ENCODE data around the gene ATAD3C. TPM values are rescaled to one million over a fixed set of nuclear protein-coding genes. Genes with fewer than 3 reads are reported as not detected.

ATAD3C gene
- total and polyA plus RNA-seq, 2 of the 8 experiments (the other 6 are each of a cell fraction or from before 2014, with no cell fraction given), result 2.0 to 2.7 TPM

- Histone ChIP-seq H3K23ac (ENCODE audit: insufficient read length) (no peak overlapping the region), H3K36me3 (ENCODE audit: control insufficient read depth in 2 of 4, insufficient read depth in 4 of 4, low read length in 3 of 4) (no peaks in the 10 kb centered on the region), H3K79me1 (ENCODE audit: low read depth, low read length) (no peaks in the 10 kb centered on the region), H3K23me2 (ENCODE audit: low read depth, low read length) (peaks cover 18% of the 10 kb centered on the region; the same call in 1 of the 2 replicates), H2AFZ (ENCODE audit: low read length) (no peak overlapping the region), H4K91ac (replicated peaks; ENCODE audit: insufficient read length, low read length) (peak overlapping the region; percentile 98), H3K27me3 (replicated peaks in 1 of 4; ENCODE audit: control insufficient read depth in 3 of 4, extremely low read depth in 1 of 4, insufficient read depth in 3 of 4, low read length in 3 of 4) (peaks cover 0 to 3% (median 0%) of the 10 kb centered on the region in 4 experiments; a peak in 2 of 7 replicates), H3K14ac (ENCODE audit: insufficient read length) (no peak overlapping the region), H3K9ac (replicated peaks in 1 of 4; ENCODE audit: extremely low read depth in 1 of 4, low read depth in 3 of 4, low read length in 3 of 4) (peak overlapping the region in 1 of 4 experiments; percentile 12; a peak in 3 of 7 replicates), H3K9me3 (ENCODE audit: insufficient read depth in 2 of 2, low read depth in 1 of 2, low read length in 1 of 2) (no peaks in the 10 kb centered on the region), H3K4me1 (replicated peaks in 1 of 4; ENCODE audit: control insufficient read depth in 3 of 4, insufficient read depth in 4 of 4, low read length in 3 of 4) (peaks cover 0 to 59% (median 42%) of the 10 kb centered on the region in 4 experiments; a peak in 6 of 7 replicates), H3K4ac (replicated peaks; ENCODE audit: insufficient read length, low read depth, low read length) (peak overlapping the region; percentile 100), H2AK5ac (ENCODE audit: low read depth, low read length) (peak overlapping the region; percentile 88; the same call in 1 of the 2 replicates), H4K20me1 (replicated peaks in 1 of 2; ENCODE audit: control insufficient read depth in 1 of 2, insufficient read depth in 2 of 2, low read length in 2 of 2) (peaks cover 4 to 7% of the 10 kb centered on the region in 2 experiments), H4K8ac (ENCODE audit: extremely low read depth, insufficient read depth, low read length) (0 out of 2 replicates have a peak overlapping the region, but pooled peaks have one; percentile 40), H3K56ac (replicated peaks; ENCODE audit: insufficient read length, low read depth, low read length) (no peak overlapping the region), H3K4me2 (ENCODE audit: insufficient read depth in 1 of 2, low read depth in 2 of 2, low read length in 2 of 2) (peak overlapping the region; percentile 54 to 94), H2BK12ac (ENCODE audit: low read depth, low read length) (peak overlapping the region; percentile 96; the same call in 1 of the 2 replicates), H4K5ac (ENCODE audit: insufficient read length, low read depth, low read length) (peak overlapping the region; percentile 75), H3K79me2 (ENCODE audit: control insufficient read depth in 1 of 2, insufficient read depth in 2 of 2, low read length in 2 of 2) (peaks cover 0 to 8% of the 10 kb centered on the region in 2 experiments; a peak in 1 of 4 replicates), H3K4me3 (ENCODE audit: extremely low read depth in 1 of 4, insufficient read depth in 2 of 4, low read depth in 3 of 4, low read length in 4 of 4) (peak overlapping the region in 1 of 4 experiments; percentile 72; a peak in 2 of 8 replicates), H3K27ac (ENCODE audit: low read depth, low read length) (peak overlapping the region; percentile 59; the same call in 1 of the 2 replicates), H2BK120ac (replicated peaks; ENCODE audit: low read depth, low read length) (peak overlapping the region; percentile 92), H2BK15ac (ENCODE audit: low read length) (peak overlapping the region; percentile 92; the same call in 1 of the 2 replicates), H2BK5ac (ENCODE audit: low read depth, low read length) (peak overlapping the region; percentile 95; the same call in 1 of the 2 replicates), H2BK20ac (ENCODE audit: low read length) (peak overlapping the region; percentile 90; the same call in 1 of the 2 replicates), H3K18ac (ENCODE audit: extremely low read depth, low read length) (peak overlapping the region; percentile 85)
- POLR2A ChIA-PET (ENCODE audit: partially characterized antibody), result interaction anchor here (1.1 to 22.9 kb wide), 12 partner anchors 11 to 106 kb away, joined by 3 to 515 read pairs (median 4); partner anchors contain the start of genes ANKRD65, CCNL2 and MRPL20
- WGBS, 2 experiments (ENCODE audit: extremely low coverage in 1 of 2, insufficient coverage in 1 of 2, insufficient read length in 1 of 2, insufficient replicate concordance in 2 of 2, low coverage in 1 of 2, low lambda C conversion rate in 2 of 2, missing lambda C conversion rate in 1 of 2), result 47% methylated on average over 12 of the region's 12 CpGs; no CpG with 5 or more reads in 1 of the 2 experiments
- CTCF ChIA-PET (ENCODE audit: partially characterized antibody), result interaction anchor here (0.8 to 2.1 kb wide), 11 partner anchors 13 to 117 kb away, joined by 3 to 9 read pairs (median 4); partner anchors contain the start of gene ANKRD65
- FAIRE-seq, result no peak
- no peak for DNase-seq (ENCODE audit: low read depth in 1 of 2, low spot score in 2 of 2)
- TF ChIP-seq SRF (IDR thresholded peaks at IDR 0.05; ENCODE audit: low read depth, low read length) (no peak), GABPA (IDR thresholded peaks at IDR 0.05; ENCODE audit: borderline replicate concordance, insufficient read depth, low read length) (0 out of 2 replicates have a peak, but pooled peaks have one; percentile 7)
Observed at GRCh38 chr1:1433804-1434130, 15.7 kb upstream of the ATAD3C start.

Data from H1 (cell line).